ENCODE data around the gene B4GALT2. TPM values are rescaled to one million over a fixed set of nuclear protein-coding genes. Genes with fewer than 3 reads are reported as not detected.

Gene B4GALT2
- total and polyA plus RNA-seq, 2 of the 8 experiments (the other 6 are each of a cell fraction or from before 2014, with no cell fraction given): 56.5 to 121 TPM

DNA sequence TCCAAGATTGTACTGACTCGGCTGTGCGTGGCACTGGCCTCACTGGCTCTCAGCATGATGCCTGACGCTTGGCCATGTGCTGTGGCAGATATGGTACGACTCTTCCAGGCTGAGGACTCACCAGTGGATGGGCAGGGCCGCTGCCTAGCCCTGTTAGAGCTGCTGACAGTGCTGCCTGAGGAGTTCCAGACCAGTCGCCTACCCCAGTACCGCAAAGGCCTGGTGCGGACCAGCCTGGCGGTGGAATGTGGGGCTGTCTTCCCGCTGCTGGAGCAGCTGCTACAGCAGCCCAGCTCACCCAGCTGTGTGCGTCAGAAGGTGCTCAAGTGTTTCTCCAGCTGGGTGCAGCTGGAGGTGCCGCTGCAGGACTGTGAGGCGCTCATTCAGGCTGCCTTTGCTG, 29.3 kb upstream of the B4GALT2 start (continued):
- no peak for TF ChIP-seq JUN (IDR thresholded peaks at IDR 0.05; ENCODE audit: low read depth, low read length)
- TF ChIP-seq BRCA1 (IDR thresholded peaks at IDR 0.05; ENCODE audit: low read depth, low read length): no peak
- TF ChIP-seq JUND (IDR thresholded peaks at IDR 0.05; ENCODE audit: low read length): no peak

All from H1 (cell line).